ENCODE data around the gene C1orf159. TPM values are rescaled to one million over a fixed set of nuclear protein-coding genes. Genes with fewer than 3 reads are reported as not detected.

The C1orf159 gene
- total and polyA plus RNA-seq, 9 of the 15 experiments (the other 6 are each of a cell fraction or from before 2014, with no cell fraction given) = 0.28 to 54.9 (median 10.6) TPM

- TF ChIP-seq MGA (IDR thresholded peaks at IDR 0.05) (no peak), FOXP4 (CRISPR knock-in tag; IDR thresholded peaks at IDR 0.05; ENCODE audit: borderline replicate concordance) (no peak), POU5F1 (IDR thresholded peaks at IDR 0.05; ENCODE audit: borderline replicate concordance, low read depth, low read length, partially characterized antibody) (no peak), MCM7 (IDR thresholded peaks at IDR 0.05) (no peak), RREB1 (CRISPR knock-in tag; IDR thresholded peaks at IDR 0.05) (no peak), WHSC1 (IDR thresholded peaks at IDR 0.05; ENCODE audit: low read length) (no peak), KHSRP (IDR thresholded peaks at IDR 0.05) (no peak)
Observed at GRCh38 chr1:1135339-1136136, 19.6 kb upstream of the C1orf159 start (continued).
